Stimulated activated CD4-positive, alpha-beta T cell treated with anti-CD3 and anti-CD28 coated beads, TNF-alpha, amount 100 ng/mL, for 1 hour (primary cell): ENCODE measurements around the gene MACROH2A1.

Experiments
- DNase-seq, 3 donors: peaks; one replicate each; pipeline ENCODE4 v3.0.0-alpha.2; 2020; ENCODE audit warnings: low read depth in 3 of 3, low spot score in 1 of 3

Gene MACROH2A1

DNA sequence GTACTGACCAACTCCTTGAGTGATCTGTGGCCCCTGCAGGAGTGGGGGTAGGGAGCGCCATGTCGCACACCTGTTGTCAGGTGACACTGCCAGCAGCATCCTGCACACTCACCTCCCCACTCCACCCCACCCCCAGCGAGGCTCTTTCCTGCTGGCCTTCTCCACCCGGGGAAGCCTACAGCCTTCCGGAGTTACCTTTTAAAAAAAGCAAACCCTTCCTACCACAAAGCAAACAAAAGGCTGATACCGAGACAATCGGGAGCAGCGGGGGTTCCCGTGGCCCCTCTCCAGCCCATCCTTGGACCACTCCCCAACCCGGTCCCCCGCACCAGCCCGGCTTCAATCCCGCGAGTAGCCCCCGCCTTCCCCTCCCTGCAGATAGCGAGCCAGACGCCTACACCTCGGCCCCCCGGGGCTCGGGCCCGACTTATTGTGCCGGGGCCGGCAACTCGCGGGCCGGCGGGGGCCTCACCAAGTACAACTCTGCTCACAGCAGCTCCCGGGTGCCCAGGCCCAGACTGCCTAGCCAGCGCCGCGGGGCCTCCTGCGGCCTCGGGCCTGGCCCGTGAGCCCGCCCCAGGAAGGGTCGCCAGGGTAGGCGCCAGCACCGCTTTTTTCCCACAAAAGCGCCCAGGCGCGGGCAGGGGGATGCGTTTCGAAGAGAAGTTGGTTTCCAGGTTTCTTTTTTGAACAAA, 724 bp downstream of the MACROH2A1 start:
- DNase-seq = peak in 1 of 3 donors; percentile 15

DNA sequence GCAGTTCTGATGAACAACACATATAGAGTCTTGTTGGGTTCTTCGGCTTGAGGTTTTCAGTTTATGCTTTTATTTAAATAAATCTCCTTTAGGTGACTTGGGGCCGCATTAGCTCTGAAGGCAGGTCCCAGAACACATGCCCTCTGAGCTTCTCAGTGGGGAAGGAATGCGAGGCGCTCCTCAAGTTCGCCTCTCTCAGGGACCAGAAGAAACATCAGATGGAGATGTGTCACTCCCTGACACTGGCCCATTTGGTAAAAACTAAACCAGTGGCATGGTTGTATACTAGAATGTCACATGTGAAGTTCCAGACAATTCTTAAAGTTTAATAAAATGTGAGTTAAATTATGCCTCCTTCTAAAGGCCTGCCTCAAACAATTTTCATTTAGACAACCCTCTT, 1.9 kb downstream of the MACROH2A1 start:
- DNase-seq = no peak

DNA sequence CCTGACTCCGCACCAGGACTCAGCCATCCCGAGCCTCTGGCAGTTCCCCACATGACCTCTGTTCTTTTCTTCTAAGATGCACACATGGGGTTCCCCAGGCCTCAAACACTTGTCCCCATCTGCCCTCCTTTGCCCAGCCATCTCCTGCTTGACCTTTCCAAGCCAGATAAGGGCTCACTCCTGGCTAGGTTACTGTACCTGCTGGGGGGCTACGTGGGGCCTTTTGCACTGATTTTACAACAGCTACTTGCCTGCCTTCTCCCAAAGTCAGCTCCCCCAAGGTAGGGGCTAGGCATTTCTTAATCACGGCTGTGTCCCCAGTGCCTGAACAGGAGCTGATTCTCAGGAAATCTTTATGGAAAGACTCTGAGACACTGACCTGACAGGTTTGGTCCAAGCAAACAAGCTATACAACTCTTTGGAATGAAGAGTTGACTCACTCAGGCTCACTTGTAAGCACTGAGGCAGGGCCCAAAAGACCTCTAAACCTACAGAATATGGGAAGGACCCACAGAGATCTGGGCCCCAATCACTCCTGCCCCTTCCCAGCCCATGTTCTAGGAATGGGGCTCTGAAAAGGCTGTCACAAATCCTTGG, 2.5 kb downstream of the MACROH2A1 start:
- no peak for DNase-seq

DNA sequence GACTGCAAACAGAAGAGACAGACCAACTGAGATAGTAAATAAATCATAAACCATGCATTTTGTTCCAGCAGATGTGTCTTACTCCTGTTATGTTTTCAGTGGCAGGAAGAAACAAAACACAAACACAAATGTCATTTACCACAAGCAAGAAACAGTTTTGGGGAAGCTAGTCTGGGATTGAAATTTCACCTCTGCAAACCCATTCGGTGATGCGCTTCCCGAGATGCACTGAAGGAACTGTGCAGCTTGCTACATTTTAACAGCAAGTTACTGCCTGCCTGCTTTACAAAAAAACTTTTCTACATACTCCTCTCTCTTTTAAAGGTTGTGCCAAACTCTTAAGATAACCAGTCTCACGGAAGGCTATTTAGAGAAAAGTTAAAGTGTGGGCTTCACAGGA, 3.2 kb downstream of the MACROH2A1 start:
- no peak for DNase-seq

DNA sequence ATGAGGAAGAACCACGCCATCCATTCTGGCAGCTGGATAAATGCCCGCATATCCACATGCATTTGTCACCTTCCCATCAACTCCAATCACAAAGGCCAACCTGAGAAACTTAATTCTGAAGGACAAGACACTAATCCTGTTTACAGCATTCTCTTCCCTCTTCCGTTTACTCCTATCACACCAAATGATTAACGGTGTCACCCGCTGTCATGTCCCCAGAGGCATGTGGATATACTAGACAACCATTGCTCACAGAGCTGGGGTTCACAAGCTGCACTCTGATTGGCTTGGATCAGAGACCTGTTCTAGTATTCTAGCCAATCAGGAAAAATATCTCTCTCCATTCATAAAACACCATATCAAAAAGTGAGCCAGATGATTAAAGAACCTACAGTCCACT, 3.6 kb downstream of the MACROH2A1 start:
- DNase-seq = no peak

DNA sequence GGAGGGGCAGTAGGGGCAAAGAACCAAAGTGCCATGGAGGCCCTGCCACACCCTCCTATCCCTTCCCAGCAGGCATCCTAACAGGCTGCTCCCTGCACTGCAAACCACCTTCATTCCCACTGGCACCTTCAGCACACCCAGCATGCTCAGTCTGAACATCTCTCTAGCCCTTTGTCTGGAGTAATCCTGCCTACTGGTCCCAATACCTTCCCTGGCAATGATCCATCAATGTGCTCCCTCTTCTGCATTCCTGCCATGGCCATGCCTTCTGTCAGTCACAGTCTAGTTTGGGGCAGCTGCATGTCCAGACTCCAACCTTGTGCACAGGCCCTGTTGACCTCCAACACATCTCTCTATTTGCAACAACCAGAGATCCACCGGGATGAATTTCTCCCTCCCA, 4.9 kb downstream of the MACROH2A1 start:
- no peak for DNase-seq

DNA sequence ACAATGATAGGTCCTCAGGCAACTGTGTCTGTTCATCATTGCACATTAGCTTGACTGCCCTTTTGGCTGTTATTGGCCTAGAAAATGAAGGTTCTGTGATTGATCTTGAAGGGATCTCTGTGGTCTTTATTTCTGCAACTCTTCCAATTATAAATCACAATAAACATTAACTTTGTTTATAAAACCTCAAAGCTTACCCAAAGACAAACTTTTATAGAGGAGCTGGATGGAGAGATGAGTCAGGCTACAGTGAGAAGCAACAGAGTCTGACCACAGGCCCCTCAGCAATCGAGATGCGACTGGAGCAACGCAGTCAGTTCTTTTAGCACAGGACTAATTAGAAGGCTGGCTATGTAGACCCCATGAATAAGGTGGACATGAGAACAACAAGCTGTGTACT, 5.3 kb downstream of the MACROH2A1 start:
- no peak for DNase-seq

DNA sequence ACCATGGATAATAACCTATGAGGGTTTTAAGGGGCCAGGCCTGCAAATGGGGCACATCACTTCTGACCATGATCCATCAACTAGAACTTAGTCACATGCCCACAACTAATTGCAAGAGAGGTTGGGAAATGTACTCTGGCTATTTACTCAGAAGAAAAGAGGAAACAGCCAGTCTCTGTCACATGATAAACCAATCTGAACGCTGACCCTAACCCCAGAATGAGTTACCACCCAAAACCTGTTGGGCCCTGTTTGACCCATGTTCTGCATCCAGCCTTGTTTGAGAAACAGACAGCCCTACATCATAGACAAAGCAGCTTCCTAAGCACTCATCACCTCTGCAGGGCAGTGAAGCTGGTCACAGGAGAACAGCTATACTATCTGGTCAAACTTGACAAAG, 5.8 kb downstream of the MACROH2A1 start:
- no peak for DNase-seq

DNA sequence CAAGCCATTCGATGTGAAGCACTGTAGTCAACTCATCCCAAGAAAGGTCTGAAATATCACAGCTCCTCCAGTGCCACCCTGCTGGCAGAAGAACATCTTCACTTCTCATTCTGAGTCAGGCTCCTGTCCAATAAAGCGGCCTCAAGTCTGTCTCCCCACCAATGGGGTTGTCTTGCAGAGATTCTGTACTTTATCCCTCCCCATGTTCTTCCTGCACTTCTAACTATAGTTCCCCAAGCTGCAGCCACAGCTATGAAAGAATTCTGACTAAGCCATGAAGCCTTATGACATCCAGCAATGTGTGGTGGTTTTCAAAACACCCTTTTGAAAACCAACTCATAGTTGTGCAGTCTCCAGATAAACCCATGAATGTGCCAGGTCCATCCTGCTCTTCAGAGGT, 6.8 kb downstream of the MACROH2A1 start:
- no peak for DNase-seq

DNA sequence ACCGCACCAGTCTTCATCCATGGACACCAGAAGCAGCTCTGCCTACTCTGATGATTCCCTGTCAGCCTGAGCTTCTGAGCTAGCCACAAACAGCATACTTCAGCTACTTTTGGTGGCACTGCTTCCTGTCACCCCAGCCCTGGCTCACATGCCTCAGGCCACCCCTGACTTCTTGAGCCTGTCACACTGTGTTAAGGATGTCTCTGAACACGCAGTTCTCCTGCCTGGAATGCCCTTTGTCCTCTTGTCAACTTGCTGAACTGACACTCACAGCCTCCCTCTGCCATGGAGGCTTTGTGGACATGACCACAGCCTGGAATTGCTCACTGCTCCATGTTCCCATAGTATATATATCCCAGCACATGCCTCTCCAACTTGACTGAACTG, 7.2 kb downstream of the MACROH2A1 start:
- no peak for DNase-seq

DNA sequence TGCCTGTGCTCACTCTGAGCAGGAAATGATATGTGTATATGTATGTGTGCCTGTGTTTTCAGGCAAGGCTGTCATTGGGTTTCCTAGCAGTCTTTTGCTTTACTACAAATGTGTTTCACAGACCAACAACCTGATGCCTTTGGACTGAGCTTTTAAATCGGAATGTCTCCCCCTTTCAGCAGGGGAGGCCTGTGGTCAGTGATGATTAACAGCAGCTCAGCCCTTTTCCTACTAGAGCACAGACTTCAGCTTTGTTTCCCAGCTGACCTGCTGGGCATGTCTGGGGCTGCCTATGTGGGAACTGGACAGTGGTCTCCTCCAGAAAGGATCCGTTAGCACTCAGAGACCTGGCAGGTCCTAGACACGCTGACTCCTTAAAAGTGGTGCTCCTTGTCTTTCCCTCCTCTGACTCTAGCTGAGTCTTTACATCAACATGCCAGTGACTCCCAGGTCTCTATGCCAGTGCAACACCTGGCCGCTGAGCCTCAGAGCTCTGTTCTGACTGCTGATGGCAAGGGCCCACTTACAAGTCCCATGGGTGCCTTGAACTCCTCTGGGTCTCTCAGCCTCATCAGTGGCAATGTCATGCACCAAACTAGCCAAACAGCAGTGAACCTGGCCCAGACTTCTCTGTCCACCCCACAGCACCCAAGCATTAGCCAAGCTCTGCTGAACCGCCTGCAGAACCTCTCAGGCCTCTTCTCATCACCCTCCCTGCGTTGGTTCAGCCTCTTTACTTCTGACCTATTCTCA, 7.7 kb downstream of the MACROH2A1 start:
- no peak for DNase-seq

DNA sequence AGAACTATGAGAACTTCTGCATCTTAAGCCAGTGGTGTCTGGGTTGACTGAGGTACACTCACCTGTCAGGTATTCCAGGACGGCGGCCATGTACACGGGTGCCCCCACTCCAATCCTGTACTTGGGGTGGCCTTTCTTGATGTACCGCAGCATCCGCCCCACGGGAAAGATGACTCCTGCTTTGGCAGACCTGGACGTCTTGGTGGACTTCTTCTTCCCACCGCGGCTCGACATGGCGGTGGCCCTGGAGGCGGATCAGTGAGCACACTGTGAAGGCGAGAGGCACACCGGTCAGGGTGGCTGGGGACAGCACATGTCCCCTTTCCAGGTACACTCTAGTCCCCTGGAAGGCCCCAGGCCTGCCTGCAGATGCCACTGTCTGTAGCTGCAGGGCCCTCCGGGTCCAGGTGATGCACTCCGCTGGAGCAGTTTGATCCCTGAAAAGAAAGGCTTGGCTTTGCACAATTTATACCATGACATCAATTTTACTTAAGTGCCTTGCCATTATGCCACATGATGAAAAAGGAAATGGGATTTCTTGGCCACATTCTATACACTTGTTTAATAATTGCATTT, 10.1 kb downstream of the MACROH2A1 start:
- no peak for DNase-seq

DNA sequence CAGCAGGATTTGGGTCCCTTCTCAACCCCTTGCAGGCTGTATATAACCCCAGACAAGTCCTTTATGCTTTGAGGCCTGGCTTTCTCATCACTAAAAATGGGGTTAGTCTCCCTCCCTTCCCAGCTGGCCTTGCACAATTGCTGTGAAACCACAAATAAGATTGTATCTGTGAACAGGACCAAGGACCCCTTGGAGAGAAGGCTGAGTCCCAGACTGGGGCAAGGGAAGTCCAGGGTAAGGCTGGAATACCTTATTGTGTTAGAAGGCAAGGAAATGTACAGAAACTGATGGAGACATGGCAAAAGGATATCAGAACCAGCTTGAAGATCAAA, 11.4 kb downstream of the MACROH2A1 start:
- no peak for DNase-seq

DNA sequence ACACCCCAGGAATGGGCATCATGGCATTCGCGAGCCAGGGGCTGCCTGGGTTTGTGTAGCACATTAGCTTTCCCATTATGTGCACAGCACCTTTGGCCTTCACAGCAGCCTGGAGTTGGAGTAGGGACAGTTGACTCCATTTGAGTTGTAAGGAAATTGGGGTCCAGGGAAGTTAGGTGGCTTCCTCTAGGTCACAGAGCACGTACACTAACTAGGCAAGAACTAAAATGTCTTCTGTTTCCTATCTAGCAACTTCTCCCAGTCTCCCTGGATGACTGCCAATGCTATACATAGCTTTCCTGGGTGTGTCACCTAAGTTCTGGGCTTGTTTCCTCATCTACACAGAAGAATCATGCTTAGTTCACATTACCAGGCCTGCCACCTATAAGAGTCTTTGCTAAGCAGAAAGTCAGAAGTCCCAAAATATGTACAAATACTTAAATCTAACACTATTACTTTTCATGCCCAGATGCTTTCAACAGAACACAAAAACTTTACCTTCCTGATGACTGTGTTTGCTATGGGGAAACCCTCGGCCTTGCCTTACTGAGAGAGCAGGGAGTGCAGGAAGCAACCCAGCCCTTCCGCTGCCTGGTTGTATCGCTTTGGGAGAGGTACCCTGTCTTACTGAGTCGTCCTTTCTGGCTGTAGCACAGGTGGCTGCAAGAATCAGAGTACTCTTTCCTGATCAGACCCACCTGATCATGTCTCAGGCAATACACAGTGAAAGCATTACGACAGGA, 12.0 kb downstream of the MACROH2A1 start:
- DNase-seq = no peak

DNA sequence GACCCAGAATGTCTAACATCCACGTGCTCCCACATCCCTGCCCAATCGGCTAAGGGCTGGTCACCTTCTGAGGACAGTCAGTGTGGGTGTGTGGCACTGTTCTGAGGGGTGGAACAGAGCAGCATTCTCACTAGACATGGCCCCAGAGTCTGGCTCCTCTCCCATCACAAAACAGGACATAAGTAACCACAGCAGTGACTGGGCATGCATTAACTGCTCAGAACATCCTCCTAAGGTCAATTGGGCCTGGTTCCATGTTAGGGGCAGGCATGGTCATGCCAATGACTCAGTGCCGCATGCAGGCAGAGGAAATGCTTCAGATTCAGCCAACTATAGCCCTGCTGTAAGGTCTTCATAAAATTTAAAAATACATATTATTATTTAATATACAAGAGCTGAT, 12.9 kb downstream of the MACROH2A1 start:
- DNase-seq = no peak

DNA sequence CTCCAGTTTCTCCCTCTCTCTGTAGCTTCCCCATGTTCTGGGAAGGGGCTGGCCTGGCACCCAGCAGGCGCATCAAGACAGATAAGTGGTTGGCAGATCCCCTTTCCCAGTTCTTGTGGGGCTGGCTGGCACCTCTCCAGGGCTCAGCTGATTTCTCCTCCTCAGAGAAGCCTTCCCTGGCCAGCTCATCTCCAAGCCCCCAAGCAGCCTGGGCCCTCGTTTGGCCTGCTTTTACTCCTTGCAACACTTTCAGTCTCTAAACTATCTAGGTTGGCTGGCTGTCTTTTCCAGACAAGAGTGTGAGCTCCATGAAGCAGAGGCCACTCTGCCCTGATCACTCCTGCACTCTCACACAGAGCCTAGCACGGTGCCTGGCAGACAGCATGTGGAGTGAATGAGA, 13.5 kb downstream of the MACROH2A1 start:
- no peak for DNase-seq

DNA sequence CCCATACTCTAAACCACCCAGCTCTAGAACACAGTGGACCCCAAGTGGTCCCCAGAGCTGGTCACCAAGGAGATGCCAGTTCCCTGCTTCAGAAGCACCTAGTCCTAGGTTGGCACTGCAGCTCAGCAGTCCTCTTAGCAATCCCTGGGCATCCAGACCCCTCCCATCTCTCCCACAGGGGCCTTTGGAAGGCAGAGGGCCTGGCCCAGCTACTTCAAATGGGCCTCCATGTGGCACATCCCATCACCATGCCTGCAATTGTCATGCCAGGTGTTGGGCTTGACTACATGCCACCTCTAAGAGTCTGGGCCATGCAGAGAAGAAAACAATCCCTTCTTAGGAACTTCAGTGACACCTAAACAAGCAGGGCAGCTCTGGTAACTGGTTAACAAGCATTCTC, 14.1 kb downstream of the MACROH2A1 start:
- no peak for DNase-seq

DNA sequence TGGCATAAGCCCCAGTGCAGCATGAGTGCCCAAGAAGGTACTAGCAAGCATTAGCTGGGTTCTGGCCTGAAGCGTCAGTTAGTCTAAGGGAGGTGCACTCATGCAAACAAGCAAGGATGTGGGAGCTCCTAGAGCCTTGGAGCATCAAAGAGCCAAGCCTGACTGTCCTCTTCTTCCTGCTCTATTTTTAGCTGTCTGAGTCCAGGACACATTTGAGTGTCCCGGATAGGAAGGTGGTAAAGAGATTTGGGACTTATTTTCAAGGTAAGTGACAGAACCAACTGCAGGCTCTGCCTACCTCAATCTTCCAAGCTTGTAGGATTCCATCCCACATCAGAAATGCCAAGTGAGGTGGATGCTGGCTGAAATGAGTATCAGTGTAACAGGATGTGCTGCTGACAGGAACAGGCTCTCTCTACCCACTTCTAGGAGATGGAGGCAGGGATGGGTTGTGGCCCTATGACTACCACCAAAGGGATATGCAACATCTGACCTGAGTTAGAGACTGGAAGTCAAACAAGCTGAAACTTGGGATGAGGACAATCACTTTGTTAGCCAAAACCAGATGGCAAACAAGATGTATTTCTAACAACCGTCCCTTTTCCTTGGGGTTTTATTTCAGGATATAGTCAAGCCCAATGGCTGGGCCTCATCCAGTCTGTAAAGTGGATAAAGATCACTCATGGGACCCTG, 15.1 kb downstream of the MACROH2A1 start:
- no peak for DNase-seq

DNA sequence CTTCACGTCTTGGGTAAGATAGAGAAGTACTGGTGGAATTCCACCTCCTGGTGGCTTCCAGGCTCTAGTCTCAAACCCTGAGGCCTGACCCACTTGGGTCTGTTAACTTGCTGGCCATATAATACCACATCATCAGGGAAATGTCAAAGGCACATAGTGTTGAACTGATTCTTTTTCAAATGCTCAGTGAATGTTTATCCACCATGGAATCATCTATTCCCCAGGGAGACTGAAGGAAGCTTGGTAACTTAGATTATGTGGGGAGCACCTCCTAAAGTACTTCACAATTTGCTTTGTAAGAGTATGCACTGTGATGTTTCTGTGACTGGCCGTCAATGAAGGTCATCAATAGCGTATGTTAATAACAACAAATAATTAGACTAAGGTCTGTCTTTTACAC, 16.1 kb downstream of the MACROH2A1 start:
- no peak for DNase-seq

DNA sequence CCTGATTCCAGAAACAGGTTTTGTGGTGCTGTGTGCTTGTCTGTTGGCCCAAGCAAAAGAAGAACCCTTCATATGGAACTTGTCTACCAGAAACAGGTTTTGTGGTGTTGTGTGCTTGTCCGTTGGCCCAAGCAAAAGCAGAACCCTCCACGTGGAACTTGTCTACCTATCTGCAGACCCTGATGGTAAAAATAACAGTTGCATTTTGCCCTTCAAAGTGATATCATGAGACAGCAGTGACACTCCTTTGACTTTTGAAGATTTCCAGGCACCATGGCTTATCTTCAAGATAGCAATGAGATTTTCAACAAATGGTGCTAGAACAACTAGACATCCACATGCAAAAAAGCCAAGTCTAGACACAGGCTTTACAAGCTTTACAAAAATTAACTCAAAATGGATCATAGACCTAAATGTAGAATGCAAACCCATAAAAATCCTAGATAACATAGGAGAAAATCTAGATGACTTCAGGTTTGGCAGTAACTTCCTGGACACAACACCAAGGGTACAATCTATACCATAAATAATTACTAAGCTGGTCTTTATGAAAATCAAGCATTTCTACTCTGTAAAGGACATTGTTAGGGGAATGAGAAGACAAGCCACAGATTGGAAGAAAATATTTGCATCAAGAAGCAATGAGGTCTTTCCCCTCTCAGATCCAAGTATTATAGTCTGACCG, 16.8 kb downstream of the MACROH2A1 start:
- no peak for DNase-seq
